AG09309 (cell line): ENCODE measurements around the gene H6PD.

Experiments used
- DNase-seq: peaks from one replicate; pipeline ENCODE4 v3.0.0-alpha.2; 2010; ENCODE audit warnings: low read depth
- H3K4me3 ChIP-seq: 2 replicates; pipeline ENCODE4 v1.5.1; 2011; ENCODE audit warnings: mild to moderate bottlenecking, low read depth, low read length, moderate library complexity; ENCODE audit not compliant: control insufficient read depth
- CTCF ChIP-seq: IDR thresholded peaks from 2 replicates; pipeline ENCODE4 v1.5.1; 2011; ENCODE audit warnings: mild to moderate bottlenecking, low read depth, low read length, inconsistent platforms; ENCODE audit not compliant: insufficient read depth, control insufficient read depth; ENCODE audit errors: missing control alignments

Gene H6PD

GRCh38 chr1:9192578-9193232 is 41.9 kb upstream of the H6PD start:
- TF ChIP-seq CTCF, result no peak
- no peak overlapping the region for H3K4me3 ChIP-seq
- no peak for DNase-seq

- DNase-seq, result no peak
- no peak for TF ChIP-seq CTCF
- no peak overlapping the region for H3K4me3 ChIP-seq
Observed at GRCh38 chr1:9193233-9193625, 41.3 kb upstream of the H6PD start.

- TF ChIP-seq CTCF, result no peak
- H3K4me3 ChIP-seq, result no peak overlapping the region
- DNase-seq, result no peak
Observed at GRCh38 chr1:9194024-9194423, 40.5 kb upstream of the H6PD start.

- DNase-seq, result no peak
- peak overlapping the region; percentile 24; the same call in 1 of the 2 replicates for H3K4me3 ChIP-seq
- TF ChIP-seq CTCF, result no peak
Observed at GRCh38 chr1:9195651-9196050, 38.9 kb upstream of the H6PD start.

- peak; percentile 68 for TF ChIP-seq CTCF
- DNase-seq, result peak; percentile 78
- peak overlapping the region; percentile 24 for H3K4me3 ChIP-seq
Observed at GRCh38 chr1:9196129-9197040, 38.2 kb upstream of the H6PD start.

GRCh38 chr1:9197186-9198099 is 37.1 kb upstream of the H6PD start:
- TF ChIP-seq CTCF, result no peak
- DNase-seq, result no peak

More at GRCh38 chr1:9197186-9198099, 37.1 kb upstream of the H6PD start:
- H3K4me3 ChIP-seq, result no peak overlapping the region
